Fibroblast of villous mesenchyme (primary cell): ENCODE results near the gene GPD2. TPM values are rescaled to one million over a fixed set of nuclear protein-coding genes. Genes with fewer than 3 reads are reported as not detected.
A peak's percentile ranks its signal among the peaks of the same experiment; 100 is the strongest.

Experiments
- DNase-seq: peaks from one replicate; pipeline ENCODE4 v3.0.0-alpha.2; 2010; ENCODE audit warnings: low read depth
- H3K4me3 ChIP-seq: 2 replicates; pipeline ENCODE4 v1.5.1; 2011; ENCODE audit warnings: low read depth, mild to moderate bottlenecking, low read length
- total RNA-seq: library from RNA; depleted of rRNA; stranded (reverse); fragments of >200 nt; gene quantifications from 2 replicates; pipeline ENCODE4 v1.2.3, GENCODE V29; 2012
- TF ChIP-seq, protein P1 (sequence below): IDR thresholded peaks from 2 replicates; pipeline ENCODE4 v1.5.1; 2012; ENCODE audit warnings: low read depth, mild to moderate bottlenecking, low read length; ENCODE audit not compliant: insufficient read depth

The GPD2 gene
- total RNA-seq, 1 donor: 63.9 TPM

DNA sequence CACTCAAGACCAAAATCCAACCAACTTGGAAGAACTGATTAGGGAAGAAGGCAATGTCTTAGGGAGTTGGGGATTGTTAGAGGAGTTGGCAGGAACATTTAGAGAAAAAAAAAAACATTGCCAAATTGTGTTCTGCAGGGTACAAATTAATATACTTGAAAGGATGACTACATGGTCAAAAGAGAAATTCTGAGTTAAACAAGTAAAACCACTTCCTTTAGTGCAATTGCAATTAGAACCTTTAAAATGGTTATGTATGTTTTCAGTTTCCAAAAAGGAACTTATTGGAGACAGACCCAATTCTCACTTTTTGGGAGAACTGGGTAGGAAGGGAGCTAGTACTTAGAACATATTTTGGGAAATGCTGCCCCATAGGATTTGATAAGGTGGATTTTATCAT, 137.9 kb downstream of the GPD2 start:
- no peak overlapping the region for H3K4me3 ChIP-seq
- TF ChIP-seq, protein P1, sequence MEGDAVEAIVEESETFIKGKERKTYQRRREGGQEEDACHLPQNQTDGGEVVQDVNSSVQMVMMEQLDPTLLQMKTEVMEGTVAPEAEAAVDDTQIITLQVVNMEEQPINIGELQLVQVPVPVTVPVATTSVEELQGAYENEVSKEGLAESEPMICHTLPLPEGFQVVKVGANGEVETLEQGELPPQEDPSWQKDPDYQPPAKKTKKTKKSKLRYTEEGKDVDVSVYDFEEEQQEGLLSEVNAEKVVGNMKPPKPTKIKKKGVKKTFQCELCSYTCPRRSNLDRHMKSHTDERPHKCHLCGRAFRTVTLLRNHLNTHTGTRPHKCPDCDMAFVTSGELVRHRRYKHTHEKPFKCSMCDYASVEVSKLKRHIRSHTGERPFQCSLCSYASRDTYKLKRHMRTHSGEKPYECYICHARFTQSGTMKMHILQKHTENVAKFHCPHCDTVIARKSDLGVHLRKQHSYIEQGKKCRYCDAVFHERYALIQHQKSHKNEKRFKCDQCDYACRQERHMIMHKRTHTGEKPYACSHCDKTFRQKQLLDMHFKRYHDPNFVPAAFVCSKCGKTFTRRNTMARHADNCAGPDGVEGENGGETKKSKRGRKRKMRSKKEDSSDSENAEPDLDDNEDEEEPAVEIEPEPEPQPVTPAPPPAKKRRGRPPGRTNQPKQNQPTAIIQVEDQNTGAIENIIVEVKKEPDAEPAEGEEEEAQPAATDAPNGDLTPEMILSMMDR: no peak
- DNase-seq: no peak

DNA sequence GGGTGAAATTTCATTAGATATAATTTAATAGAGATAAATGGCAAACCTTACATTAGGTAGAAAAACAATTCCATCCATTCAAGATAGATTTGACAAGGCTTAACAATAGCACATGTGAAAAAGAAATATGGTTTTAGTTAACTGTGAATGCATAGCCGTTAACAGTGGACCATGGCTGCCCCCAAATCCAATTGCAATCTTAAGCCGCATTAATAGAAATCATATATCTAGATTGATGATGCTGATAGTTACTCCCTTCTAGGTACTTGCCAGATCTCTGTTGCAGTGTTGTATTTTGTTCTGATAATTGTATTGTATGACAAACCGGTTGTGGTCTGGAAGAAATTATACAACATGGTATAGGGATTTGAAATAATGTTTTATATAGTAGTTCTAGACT, 139.8 kb downstream of the GPD2 start:
- TF ChIP-seq, protein P1: no peak
- H3K4me3 ChIP-seq: no peak overlapping the region
- DNase-seq: no peak

DNA sequence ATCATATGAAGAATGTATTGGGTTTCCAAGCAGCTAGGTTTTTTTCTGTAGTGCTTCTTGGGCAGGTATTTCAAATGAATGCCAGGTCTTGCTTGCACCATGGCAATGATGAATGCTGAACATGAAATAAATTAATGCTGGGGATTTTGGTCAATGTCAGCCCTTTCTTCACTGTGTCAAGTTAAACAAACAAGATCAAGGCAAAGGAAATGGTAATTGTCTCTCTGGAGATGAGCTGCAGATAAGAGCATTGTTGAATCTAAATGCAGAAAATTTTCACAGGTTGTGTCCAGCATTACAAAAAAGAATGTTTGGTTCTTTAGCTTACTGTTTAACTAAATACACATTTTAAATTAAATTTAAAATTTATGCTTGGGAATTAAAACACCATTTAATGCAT, 144.3 kb downstream of the GPD2 start:
- TF ChIP-seq, protein P1: no peak
- DNase-seq: no peak
- no peak overlapping the region for H3K4me3 ChIP-seq

DNA sequence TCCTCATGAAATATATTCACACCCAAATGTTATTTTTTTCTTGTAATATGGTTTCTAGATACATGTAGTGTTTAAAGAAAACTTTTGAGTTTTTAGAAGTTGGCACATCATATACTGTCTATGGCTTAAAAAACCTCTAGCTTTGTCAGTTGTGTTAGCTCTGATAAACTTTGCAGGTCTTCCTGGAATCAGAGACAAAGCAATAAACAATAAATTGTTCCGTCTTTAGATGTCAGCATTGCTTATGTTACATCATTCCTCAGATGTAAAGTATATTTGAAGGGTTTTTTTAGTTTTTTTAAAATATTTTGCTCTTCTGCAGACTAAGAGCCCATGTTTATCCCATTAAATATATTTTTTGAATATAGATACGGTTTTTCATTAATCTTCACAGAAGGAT, 145.1 kb downstream of the GPD2 start:
- DNase-seq: no peak
- TF ChIP-seq, protein P1: no peak
- H3K4me3 ChIP-seq: no peak overlapping the region

DNA sequence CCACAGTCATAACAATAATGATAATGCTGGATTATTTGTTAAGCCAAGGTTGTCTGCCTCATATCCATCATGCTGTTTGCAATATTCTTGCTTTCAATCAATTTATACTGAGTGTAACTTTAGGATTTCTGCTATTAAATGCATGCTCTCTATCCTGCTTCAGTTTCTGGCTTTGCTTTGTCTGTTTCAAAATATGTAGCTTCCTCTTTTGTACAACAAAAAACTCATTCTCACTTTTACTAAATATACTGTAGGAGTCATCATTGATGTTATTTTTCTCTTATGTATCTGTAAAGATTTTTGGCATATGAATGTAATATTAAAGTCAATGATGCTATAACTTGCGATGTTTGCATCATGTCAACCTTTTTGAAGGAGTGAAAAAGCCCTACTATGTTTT, 149.3 kb downstream of the GPD2 start:
- TF ChIP-seq, protein P1: no peak
- H3K4me3 ChIP-seq: no peak overlapping the region
- DNase-seq: no peak

DNA sequence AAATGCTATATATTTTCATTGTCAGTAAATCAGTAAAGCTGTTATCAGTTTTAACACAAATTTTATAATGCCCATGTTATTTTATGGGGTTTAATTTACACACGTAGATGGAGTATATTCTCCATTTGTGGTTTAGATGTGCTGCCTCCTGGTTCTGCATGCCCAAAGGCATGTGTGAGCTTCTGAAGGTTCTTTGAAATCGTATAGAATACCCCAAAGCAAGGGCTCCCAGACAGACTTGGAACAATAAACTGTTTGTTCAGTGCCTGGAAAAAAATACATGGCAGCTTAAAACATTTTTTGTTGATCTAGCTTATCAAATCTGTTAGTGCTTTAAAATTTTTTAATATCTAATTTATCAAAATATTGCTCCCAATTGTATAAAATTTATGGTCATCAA, 150.4 kb downstream of the GPD2 start:
- no peak for DNase-seq
- TF ChIP-seq, protein P1: no peak
- H3K4me3 ChIP-seq: no peak overlapping the region

DNA sequence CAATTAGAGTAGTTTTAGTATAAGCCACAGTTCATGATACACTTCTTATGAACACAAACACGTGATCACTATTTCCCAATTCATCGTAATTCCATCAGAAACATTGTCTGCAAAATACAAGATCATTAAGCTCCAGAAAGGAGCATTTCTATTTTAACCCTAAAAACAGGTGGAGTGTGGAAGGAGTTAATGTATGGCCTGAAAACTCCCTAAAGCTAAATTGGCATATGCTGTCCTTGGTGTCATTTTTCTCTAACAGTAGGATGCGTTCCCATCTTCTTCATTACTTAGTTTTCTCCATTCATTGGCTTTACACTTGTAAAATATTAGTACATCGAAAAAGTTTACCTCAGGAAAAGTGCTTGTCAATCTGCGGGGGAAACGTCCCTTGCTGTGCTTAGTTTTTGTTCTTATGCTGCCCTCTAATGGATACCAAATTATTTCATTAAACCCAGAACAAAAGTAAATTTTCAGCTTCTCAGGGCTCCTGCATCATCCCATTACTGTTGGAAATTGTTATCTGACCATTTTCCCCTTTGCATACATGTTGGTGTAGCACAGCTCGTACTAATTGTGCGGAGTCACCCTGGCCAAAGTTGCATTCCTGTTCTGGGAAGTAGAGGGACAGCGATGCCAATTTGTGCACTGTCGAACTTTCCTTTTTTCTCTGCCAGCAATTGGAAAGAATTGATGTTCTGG, 153.4 kb downstream of the GPD2 start:
- DNase-seq: peak; percentile 58
- no peak overlapping the region for H3K4me3 ChIP-seq
- TF ChIP-seq, protein P1: peak; percentile 55
